ENCODE measurements around the gene SF3B3. TPM values are rescaled to one million over a fixed set of nuclear protein-coding genes. Genes with fewer than 3 reads are reported as not detected.

Gene SF3B3
- total RNA-seq, 1 donor from 2014 or later = 278 TPM

DNA sequence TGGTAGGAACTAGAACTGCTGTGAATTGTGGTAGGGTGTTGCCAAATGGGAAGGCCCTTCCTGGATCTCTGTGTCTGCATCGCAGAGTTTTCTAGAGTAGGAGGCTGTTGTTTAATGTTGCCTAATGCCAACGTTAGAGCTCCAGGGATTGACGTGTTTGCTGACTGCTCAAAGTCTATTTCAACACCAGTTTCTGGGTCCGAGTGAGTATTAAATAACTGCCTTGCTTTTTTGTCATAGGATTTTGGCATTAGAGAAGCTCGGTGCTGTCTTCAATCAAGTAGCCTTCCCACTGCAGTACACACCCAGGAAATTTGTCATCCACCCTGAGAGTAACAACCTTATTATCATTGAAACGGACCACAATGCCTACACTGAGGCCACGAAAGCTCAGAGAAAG, 40.0 kb downstream of the SF3B3 start:
- TF ChIP-seq, protein P1, sequence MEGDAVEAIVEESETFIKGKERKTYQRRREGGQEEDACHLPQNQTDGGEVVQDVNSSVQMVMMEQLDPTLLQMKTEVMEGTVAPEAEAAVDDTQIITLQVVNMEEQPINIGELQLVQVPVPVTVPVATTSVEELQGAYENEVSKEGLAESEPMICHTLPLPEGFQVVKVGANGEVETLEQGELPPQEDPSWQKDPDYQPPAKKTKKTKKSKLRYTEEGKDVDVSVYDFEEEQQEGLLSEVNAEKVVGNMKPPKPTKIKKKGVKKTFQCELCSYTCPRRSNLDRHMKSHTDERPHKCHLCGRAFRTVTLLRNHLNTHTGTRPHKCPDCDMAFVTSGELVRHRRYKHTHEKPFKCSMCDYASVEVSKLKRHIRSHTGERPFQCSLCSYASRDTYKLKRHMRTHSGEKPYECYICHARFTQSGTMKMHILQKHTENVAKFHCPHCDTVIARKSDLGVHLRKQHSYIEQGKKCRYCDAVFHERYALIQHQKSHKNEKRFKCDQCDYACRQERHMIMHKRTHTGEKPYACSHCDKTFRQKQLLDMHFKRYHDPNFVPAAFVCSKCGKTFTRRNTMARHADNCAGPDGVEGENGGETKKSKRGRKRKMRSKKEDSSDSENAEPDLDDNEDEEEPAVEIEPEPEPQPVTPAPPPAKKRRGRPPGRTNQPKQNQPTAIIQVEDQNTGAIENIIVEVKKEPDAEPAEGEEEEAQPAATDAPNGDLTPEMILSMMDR (IDR thresholded peaks at IDR 0.05; ENCODE audit: partially characterized antibody, unreplicated experiment) = no peak
- H3K27ac Mint-ChIP-seq (ENCODE audit: unreplicated experiment) = no peak overlapping the region
- no peak overlapping the region for H3K4me3 Mint-ChIP-seq (ENCODE audit: unreplicated experiment)
- H3K27me3 Mint-ChIP-seq (ENCODE audit: unreplicated experiment) = peaks cover 3% of the 10 kb centered on the region
- no peaks in the 10 kb centered on the region for H3K36me3 Mint-ChIP-seq (ENCODE audit: unreplicated experiment)
- no peaks in the 10 kb centered on the region for H3K9me3 Mint-ChIP-seq (ENCODE audit: unreplicated experiment)
- no peaks in the 10 kb centered on the region for H3K4me1 Mint-ChIP-seq (ENCODE audit: low read depth, unreplicated experiment)
- DNase-seq = no peak

DNA sequence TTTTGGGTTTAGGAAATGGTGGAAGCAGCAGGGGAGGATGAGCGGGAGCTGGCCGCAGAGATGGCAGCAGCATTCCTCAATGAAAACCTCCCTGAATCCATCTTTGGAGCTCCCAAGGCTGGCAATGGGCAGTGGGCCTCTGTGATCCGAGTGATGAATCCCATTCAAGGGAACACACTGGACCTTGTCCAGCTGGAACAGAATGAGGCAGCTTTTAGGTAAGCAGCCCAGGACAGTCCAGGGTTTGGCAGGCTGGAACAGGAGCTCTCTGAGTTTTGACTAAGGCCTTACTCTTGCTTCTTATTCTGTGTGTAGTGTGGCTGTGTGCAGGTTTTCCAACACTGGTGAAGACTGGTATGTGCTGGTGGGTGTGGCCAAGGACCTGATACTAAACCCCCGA, 41.4 kb downstream of the SF3B3 start:
- H3K27ac Mint-ChIP-seq (ENCODE audit: unreplicated experiment) = no peak overlapping the region
- H3K4me1 Mint-ChIP-seq (ENCODE audit: low read depth, unreplicated experiment) = no peaks in the 10 kb centered on the region
- H3K9me3 Mint-ChIP-seq (ENCODE audit: unreplicated experiment) = no peaks in the 10 kb centered on the region
- H3K27me3 Mint-ChIP-seq (ENCODE audit: unreplicated experiment) = peaks cover 3% of the 10 kb centered on the region
- no peak for DNase-seq
- TF ChIP-seq, protein P1 (IDR thresholded peaks at IDR 0.05; ENCODE audit: partially characterized antibody, unreplicated experiment) = no peak
- no peak overlapping the region for H3K4me3 Mint-ChIP-seq (ENCODE audit: unreplicated experiment)
- no peaks in the 10 kb centered on the region for H3K36me3 Mint-ChIP-seq (ENCODE audit: unreplicated experiment)

DNA sequence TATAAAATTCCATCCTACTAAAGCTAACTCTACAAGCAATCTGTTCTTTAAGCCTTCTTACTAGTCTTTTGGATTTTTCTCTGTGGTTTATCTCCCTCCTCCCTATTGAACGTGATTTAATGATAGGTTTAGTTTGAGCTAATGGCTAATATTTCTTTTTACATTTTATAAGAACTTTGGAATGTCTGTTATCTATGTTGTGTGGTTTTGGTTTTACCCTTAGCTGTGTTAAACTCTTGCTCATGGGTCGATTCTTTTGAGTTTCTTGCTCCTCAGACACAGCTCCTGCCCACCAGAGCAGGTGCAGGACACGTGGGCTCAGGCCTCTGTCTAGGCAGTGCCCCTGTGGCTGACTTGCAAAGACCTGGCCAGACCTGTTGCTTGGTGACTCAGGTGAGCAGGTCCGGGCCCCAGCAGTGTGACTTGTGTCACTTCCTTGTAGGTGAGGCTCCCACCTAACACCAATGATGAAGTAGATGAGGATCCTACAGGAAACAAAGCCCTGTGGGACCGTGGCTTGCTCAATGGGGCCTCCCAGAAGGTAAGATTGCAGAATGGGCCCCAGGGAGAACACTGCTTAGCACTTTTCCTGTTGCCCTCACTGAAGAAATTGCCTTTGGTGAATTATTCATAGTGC, 45.1 kb downstream of the SF3B3 start:
- H3K36me3 Mint-ChIP-seq (ENCODE audit: unreplicated experiment) = no peaks in the 10 kb centered on the region

DNA sequence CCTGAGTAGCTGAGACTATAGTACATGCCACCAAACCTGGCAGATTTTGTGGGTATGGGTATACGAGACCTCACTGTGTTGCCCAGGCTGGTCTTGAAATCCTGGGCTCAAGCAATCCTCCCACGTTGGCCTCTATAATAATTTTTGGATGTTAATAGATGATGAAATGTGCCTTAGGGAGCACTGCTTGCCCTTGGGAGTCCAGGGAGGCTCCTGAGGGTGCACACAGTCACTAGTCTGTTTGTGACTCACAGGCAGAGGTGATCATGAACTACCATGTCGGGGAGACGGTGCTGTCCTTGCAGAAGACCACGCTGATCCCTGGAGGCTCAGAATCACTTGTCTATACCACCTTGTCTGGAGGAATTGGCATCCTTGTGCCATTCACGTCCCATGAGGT, 46.1 kb downstream of the SF3B3 start:
- Mint-ChIP-seq H3K36me3 (ENCODE audit: unreplicated experiment) (no peaks in the 10 kb centered on the region), H3K4me1 (ENCODE audit: low read depth, unreplicated experiment) (no peaks in the 10 kb centered on the region), H3K27me3 (ENCODE audit: unreplicated experiment) (peaks cover 3% of the 10 kb centered on the region), H3K9me3 (ENCODE audit: unreplicated experiment) (no peaks in the 10 kb centered on the region), H3K27ac (ENCODE audit: unreplicated experiment) (no peak overlapping the region), H3K4me3 (ENCODE audit: unreplicated experiment) (no peak overlapping the region)
- no peak for DNase-seq
- TF ChIP-seq, protein P1 (IDR thresholded peaks at IDR 0.05; ENCODE audit: partially characterized antibody, unreplicated experiment) = no peak

More for the DNA sequence above, 45.1 kb downstream of the SF3B3 start:
- DNase-seq = no peak
- H3K4me1 Mint-ChIP-seq (ENCODE audit: low read depth, unreplicated experiment) = no peaks in the 10 kb centered on the region
- no peak overlapping the region for H3K27ac Mint-ChIP-seq (ENCODE audit: unreplicated experiment)
- TF ChIP-seq, protein P1 (IDR thresholded peaks at IDR 0.05; ENCODE audit: partially characterized antibody, unreplicated experiment) = no peak
- H3K4me3 Mint-ChIP-seq (ENCODE audit: unreplicated experiment) = no peak overlapping the region
- no peaks in the 10 kb centered on the region for H3K9me3 Mint-ChIP-seq (ENCODE audit: unreplicated experiment)
- peaks cover 3% of the 10 kb centered on the region for H3K27me3 Mint-ChIP-seq (ENCODE audit: unreplicated experiment)

DNA sequence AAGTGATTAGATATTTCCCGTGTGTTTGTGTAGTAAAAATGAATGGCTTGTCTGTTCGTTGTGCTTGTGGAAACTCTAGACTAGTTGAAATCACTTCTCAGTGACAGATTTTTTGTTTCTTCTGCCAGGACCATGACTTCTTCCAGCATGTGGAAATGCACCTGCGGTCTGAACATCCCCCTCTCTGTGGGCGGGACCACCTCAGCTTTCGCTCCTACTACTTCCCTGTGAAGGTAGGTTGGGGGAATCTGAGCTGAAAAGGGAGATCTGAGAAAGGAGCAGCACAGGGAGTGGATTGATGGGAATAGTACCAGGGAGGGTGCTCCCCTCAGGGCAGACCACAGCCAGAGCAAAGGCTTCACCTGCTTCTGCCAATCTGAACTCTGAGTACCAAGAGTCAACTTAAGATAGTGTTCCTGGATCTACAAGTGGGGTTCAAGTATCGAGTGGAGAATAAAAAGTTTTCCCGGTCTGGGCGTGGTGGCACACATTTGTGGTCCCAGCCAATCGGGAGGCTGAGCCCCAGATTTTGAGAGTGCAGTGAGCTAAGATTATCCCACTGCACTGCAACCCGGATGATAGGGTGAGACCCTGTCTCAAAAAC, 47.5 kb downstream of the SF3B3 start:
- H3K9me3 Mint-ChIP-seq (ENCODE audit: unreplicated experiment) = peaks cover 2% of the 10 kb centered on the region
- no peaks in the 10 kb centered on the region for H3K4me1 Mint-ChIP-seq (ENCODE audit: low read depth, unreplicated experiment)
- H3K27me3 Mint-ChIP-seq (ENCODE audit: unreplicated experiment) = peaks cover 5% of the 10 kb centered on the region
- no peak for DNase-seq
- H3K27ac Mint-ChIP-seq (ENCODE audit: unreplicated experiment) = no peak overlapping the region
- no peak overlapping the region for H3K4me3 Mint-ChIP-seq (ENCODE audit: unreplicated experiment)
- H3K36me3 Mint-ChIP-seq (ENCODE audit: unreplicated experiment) = no peaks in the 10 kb centered on the region
- TF ChIP-seq, protein P1 (IDR thresholded peaks at IDR 0.05; ENCODE audit: partially characterized antibody, unreplicated experiment) = no peak

Data from glutamatergic neuron (in vitro differentiated cells).